ENCODE measurements around the gene GRK6. TPM values are rescaled to one million over a fixed set of nuclear protein-coding genes. Genes with fewer than 3 reads are reported as not detected.

GRK6 gene
- total RNA-seq, 1 experiment from 2014 or later, result 82.3 TPM

GRCh38 chr5:177459357-177459756 is 32.9 kb downstream of the GRK6 start:
- intact Hi-C loops (cut with micrococcal nuclease; ENCODE audit: unreplicated experiment), result no loop called here
- peaks cover 19% of the 10 kb centered on the region for H4K20me1 ChIP-seq (ENCODE audit: insufficient read depth)
- ChIA-PET POLR2A (ENCODE audit: unreplicated experiment) (interaction anchor here (0.8 kb wide), 1 partner anchor 35 kb away, joined by 3 read pairs; no protein-coding TSS in a partner anchor), CTCF (no interaction called here)
- no peaks in the 10 kb centered on the region for H3K4me1 ChIP-seq (replicated peaks; ENCODE audit: insufficient read depth)
- no peaks in the 10 kb centered on the region for H3K79me2 ChIP-seq (ENCODE audit: low read depth)
- H3K4me2 ChIP-seq, result no peak overlapping the region
- H3K9me3 ChIP-seq (ENCODE audit: insufficient read depth, low read depth), result no peaks in the 10 kb centered on the region
- no peak overlapping the region for H2AFZ ChIP-seq
- H3K36me3 ChIP-seq (ENCODE audit: low read depth), result no peaks in the 10 kb centered on the region
- H3K9me2 ChIP-seq (ENCODE audit: insufficient read depth), result no peaks in the 10 kb centered on the region
- TF ChIP-seq EZH2 (IDR thresholded peaks at IDR 0.05; ENCODE audit: low read depth) (no peak), CTCF (conservative IDR thresholded peaks at IDR 0.05) (no peak)
- H3K4me3 ChIP-seq, result no peak overlapping the region
- DNase-seq, result no peak
- no TSS peak for BruUV-seq (replicated peaks)
- peaks cover 19% of the 10 kb centered on the region; the same call in 1 of the 2 replicates for H3F3A ChIP-seq (ENCODE audit: insufficient read depth, low read depth)
- no peak overlapping the region for H3K27ac ChIP-seq
- H3K27me3 ChIP-seq (ENCODE audit: insufficient read depth, low read depth), result no peaks in the 10 kb centered on the region

- no TSS peak for BruUV-seq (replicated peaks)
- Histone ChIP-seq H3K27ac (no peak overlapping the region), H3K36me3 (ENCODE audit: low read depth) (no peaks in the 10 kb centered on the region; the same call in 1 of the 2 replicates), H3K9me3 (ENCODE audit: insufficient read depth, low read depth) (no peaks in the 10 kb centered on the region), H4K20me1 (ENCODE audit: insufficient read depth) (peaks cover 19% of the 10 kb centered on the region), H3K9me2 (ENCODE audit: insufficient read depth) (no peaks in the 10 kb centered on the region), H3F3A (ENCODE audit: insufficient read depth, low read depth) (peaks cover 19% of the 10 kb centered on the region; the same call in 1 of the 2 replicates), H3K4me1 (replicated peaks; ENCODE audit: insufficient read depth) (no peaks in the 10 kb centered on the region), H2AFZ (no peak overlapping the region), H3K4me3 (no peak overlapping the region), H3K27me3 (ENCODE audit: insufficient read depth, low read depth) (no peaks in the 10 kb centered on the region), H3K79me2 (ENCODE audit: low read depth) (no peaks in the 10 kb centered on the region), H3K4me2 (no peak overlapping the region)
- DNase-seq, result no peak
- intact Hi-C loops (cut with micrococcal nuclease; ENCODE audit: unreplicated experiment), result no loop called here
- POLR2A ChIA-PET (ENCODE audit: unreplicated experiment), result interaction anchor here (0.8 kb wide), 1 partner anchor 34 kb away, joined by 3 read pairs; no protein-coding TSS in a partner anchor
- CTCF ChIA-PET, result no interaction called here
- TF ChIP-seq CTCF (conservative IDR thresholded peaks at IDR 0.05) (no peak), EZH2 (IDR thresholded peaks at IDR 0.05; ENCODE audit: low read depth) (no peak)
These were observed 33.5 kb downstream of the GRK6 start for GRCh38 chr5:177459819-177460628.

GRCh38 chr5:177462021-177462670 is 35.7 kb downstream of the GRK6 start:
- H3K4me1 ChIP-seq (replicated peaks; ENCODE audit: insufficient read depth), result no peaks in the 10 kb centered on the region
- peaks cover 13% of the 10 kb centered on the region; the same call in 1 of the 2 replicates for H3F3A ChIP-seq (ENCODE audit: insufficient read depth, low read depth)
- CTCF ChIA-PET, result no interaction called here
- H3K4me2 ChIP-seq, result no peak overlapping the region
- BruUV-seq (replicated peaks), result no TSS peak
- H3K27me3 ChIP-seq (ENCODE audit: insufficient read depth, low read depth), result no peaks in the 10 kb centered on the region
- H4K20me1 ChIP-seq (ENCODE audit: insufficient read depth), result peaks cover 13% of the 10 kb centered on the region
- H3K9me2 ChIP-seq (ENCODE audit: insufficient read depth), result no peaks in the 10 kb centered on the region
- TF ChIP-seq CTCF (conservative IDR thresholded peaks at IDR 0.05) (no peak), EZH2 (IDR thresholded peaks at IDR 0.05; ENCODE audit: low read depth) (no peak)
- intact Hi-C loops (cut with micrococcal nuclease; ENCODE audit: unreplicated experiment), result no loop called here
- no peak overlapping the region for H3K27ac ChIP-seq
- no peak overlapping the region for H2AFZ ChIP-seq
- H3K9me3 ChIP-seq (ENCODE audit: insufficient read depth, low read depth), result no peaks in the 10 kb centered on the region
- POLR2A ChIA-PET (ENCODE audit: unreplicated experiment), result no interaction called here
- no peak for DNase-seq
- H3K79me2 ChIP-seq (ENCODE audit: low read depth), result no peaks in the 10 kb centered on the region
- no peak overlapping the region for H3K4me3 ChIP-seq
- peaks cover 4% of the 10 kb centered on the region; the same call in 1 of the 2 replicates for H3K36me3 ChIP-seq (ENCODE audit: low read depth)
